ENCODE data around the gene CD180.

DNA sequence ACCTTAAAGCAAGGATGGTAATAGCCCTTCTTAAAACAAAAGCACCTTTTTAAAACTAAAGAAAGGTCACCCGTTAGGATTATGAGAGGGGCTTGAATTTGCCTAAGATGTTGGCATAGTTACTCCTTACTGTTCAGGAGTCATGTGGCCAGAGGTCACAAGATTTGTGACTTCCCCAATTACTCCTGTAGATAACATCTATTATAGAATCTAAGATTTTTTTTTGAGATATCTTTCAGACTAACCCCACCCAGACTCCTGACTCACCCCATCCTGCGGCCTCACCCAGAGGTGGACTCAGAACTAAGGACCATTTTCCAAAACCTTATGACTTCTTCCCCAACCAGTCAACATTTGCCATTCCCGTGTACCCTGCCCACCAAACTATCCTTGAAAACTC lies 2.4 kb downstream of the CD180 start:
- TF ChIP-seq, protein P1, sequence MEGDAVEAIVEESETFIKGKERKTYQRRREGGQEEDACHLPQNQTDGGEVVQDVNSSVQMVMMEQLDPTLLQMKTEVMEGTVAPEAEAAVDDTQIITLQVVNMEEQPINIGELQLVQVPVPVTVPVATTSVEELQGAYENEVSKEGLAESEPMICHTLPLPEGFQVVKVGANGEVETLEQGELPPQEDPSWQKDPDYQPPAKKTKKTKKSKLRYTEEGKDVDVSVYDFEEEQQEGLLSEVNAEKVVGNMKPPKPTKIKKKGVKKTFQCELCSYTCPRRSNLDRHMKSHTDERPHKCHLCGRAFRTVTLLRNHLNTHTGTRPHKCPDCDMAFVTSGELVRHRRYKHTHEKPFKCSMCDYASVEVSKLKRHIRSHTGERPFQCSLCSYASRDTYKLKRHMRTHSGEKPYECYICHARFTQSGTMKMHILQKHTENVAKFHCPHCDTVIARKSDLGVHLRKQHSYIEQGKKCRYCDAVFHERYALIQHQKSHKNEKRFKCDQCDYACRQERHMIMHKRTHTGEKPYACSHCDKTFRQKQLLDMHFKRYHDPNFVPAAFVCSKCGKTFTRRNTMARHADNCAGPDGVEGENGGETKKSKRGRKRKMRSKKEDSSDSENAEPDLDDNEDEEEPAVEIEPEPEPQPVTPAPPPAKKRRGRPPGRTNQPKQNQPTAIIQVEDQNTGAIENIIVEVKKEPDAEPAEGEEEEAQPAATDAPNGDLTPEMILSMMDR (IDR thresholded peaks at IDR 0.05), result no peak
- no peak for TF ChIP-seq POLR2A (IDR thresholded peaks at IDR 0.05)
